Upper lobe of left lung (tissue), 4 donors: ENCODE data around the gene ZSWIM1.

Experiments
- CTCF ChIP-seq, 6 experiments: fragments of 450-650 bp in 4 of 6; fragments of 200-600 bp in 2 of 6; sonication (generic) in 2 of 6; IDR thresholded peaks; one replicate each; pipeline ENCODE4 v1.5.1; 2016 to 2019; ENCODE audit warnings: antibody characterized with exemption in 6 of 6
- EP300 ChIP-seq, 4 donors: sonication (generic); formaldehyde crosslinking; IDR thresholded peaks; one replicate each; pipeline ENCODE4 v1.5.1; 2017; ENCODE audit warnings: antibody characterized with exemption in 4 of 4, control low read depth in 2 of 4
- POLR2A ChIP-seq, 4 donors: fragments of 450-650 bp; IDR thresholded peaks; one replicate each; pipeline ENCODE4 v1.5.1; 2016 to 2017; ENCODE audit warnings: antibody characterized with exemption in 4 of 4, mild to moderate bottlenecking in 2 of 4

GRCh38 chr20:45878076-45878761 is 2.8 kb upstream of the ZSWIM1 start:
- TF ChIP-seq CTCF (IDR thresholded peaks at IDR 0.05) (no peak), POLR2A (IDR thresholded peaks at IDR 0.05) (no peak), EP300 (IDR thresholded peaks at IDR 0.05) (no peak)
